RWPE1 (cell line): ENCODE data around the gene MAP7D1.
A peak's percentile ranks its signal among the peaks of the same experiment; 100 is the strongest.
"Not testable (repeated sequence)": the region's sequence is repeated elsewhere in the genome, so short reads cannot be mapped to it uniquely, and the experiment has no call there.

ENCODE experiments used
- CTCF ChIA-PET: fragments of 350-600 bp; sonication (Branson Sonifier 250); formaldehyde crosslinking; extraction: SDS; loops from one replicate; lab custom pipeline; 2021; lab: Yijun Ruan, JAX
- POLR2A ChIA-PET: fragments of 400-600 bp; formaldehyde crosslinking; extraction: SDS; loops from one replicate; lab custom pipeline; 2020; ENCODE audit warnings: antibody characterized with exemption; ENCODE audit not compliant: low non-redundant PET; lab: Yijun Ruan, JAX
- DNase-seq: peaks from one replicate; pipeline ENCODE4 v3.0.0; 2012; ENCODE audit warnings: low spot score
- H3K27ac ChIP-seq: fragments of 450-650 bp; 2 replicates; pipeline ENCODE4 v1.5.1; 2017
- TF ChIP-seq, protein P1 (sequence below): fragments of 450-650 bp; conservative IDR thresholded peaks from 2 replicates; pipeline ENCODE4 v1.5.1; 2017; ENCODE audit warnings: low read depth, mild to moderate bottlenecking

Gene MAP7D1

DNA sequence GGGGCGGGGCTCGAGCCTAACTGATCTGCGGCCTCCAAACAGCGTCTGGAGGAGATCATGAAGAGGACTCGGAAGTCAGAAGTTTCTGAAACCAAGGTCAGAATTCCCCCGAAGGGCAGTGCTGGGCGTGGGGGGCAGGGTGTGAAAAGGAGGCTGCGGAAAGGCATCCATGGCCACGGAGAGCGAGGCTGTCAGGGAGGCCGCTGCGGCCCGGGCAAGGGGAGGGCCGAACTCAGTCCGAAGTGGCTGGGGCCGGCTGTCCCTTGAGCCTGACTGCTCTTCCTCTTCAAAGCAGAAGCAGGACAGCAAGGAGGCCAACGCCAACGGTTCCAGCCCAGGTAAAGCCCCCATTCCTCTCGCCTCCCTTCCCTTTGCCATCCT, 23.2 kb downstream of the MAP7D1 start:
- DNase-seq = no peak
- CTCF ChIA-PET = interaction anchor here (0.5 to 1.4 kb wide), 2 partner anchors 9 to 79 kb away, joined by 3 read pairs; no protein-coding TSS in a partner anchor
- TF ChIP-seq, protein P1, sequence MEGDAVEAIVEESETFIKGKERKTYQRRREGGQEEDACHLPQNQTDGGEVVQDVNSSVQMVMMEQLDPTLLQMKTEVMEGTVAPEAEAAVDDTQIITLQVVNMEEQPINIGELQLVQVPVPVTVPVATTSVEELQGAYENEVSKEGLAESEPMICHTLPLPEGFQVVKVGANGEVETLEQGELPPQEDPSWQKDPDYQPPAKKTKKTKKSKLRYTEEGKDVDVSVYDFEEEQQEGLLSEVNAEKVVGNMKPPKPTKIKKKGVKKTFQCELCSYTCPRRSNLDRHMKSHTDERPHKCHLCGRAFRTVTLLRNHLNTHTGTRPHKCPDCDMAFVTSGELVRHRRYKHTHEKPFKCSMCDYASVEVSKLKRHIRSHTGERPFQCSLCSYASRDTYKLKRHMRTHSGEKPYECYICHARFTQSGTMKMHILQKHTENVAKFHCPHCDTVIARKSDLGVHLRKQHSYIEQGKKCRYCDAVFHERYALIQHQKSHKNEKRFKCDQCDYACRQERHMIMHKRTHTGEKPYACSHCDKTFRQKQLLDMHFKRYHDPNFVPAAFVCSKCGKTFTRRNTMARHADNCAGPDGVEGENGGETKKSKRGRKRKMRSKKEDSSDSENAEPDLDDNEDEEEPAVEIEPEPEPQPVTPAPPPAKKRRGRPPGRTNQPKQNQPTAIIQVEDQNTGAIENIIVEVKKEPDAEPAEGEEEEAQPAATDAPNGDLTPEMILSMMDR = no peak
- H3K27ac ChIP-seq = peak overlapping the region; percentile 67
- POLR2A ChIA-PET = no interaction called here

GRCh38 chr1:36182734-36183133, 26.8 kb downstream of the MAP7D1 start:
- POLR2A ChIA-PET = interaction anchor here (0.6 to 0.7 kb wide), 2 partner anchors 31 to 143 kb away, joined by 4 to 7 read pairs; no protein-coding TSS in a partner anchor

GRCh38 chr1:36183309-36183856, 27.4 kb downstream of the MAP7D1 start:
- H3K27ac ChIP-seq = peak overlapping the region; percentile 40
- no peak for DNase-seq
- TF ChIP-seq, protein P1 = no peak
- ChIA-PET CTCF (interaction anchor here (1.3 to 2.3 kb wide), 3 partner anchors 32 to 83 kb away, joined by 3 to 11 read pairs (median 5); partner anchors contain the start of gene TRAPPC3), POLR2A (interaction anchor here (0.7 kb wide), 1 partner anchor 31 kb away, joined by 4 read pairs; no protein-coding TSS in a partner anchor)

More at GRCh38 chr1:36182734-36183133, 26.8 kb downstream of the MAP7D1 start:
- TF ChIP-seq, protein P1 = no peak
- H3K27ac ChIP-seq = peak overlapping the region; percentile 55
- DNase-seq = no peak
- CTCF ChIA-PET = interaction anchor here (1.3 to 2.3 kb wide), 3 partner anchors 31 to 83 kb away, joined by 3 to 11 read pairs (median 5); partner anchors contain the start of gene TRAPPC3

GRCh38 chr1:36187800-36188593, 32.0 kb downstream of the MAP7D1 start:
- ChIA-PET POLR2A (interaction anchor here (0.8 to 1.8 kb wide), 3 partner anchors 27 to 38 kb away, joined by 3 to 7 read pairs (median 4); no protein-coding TSS in a partner anchor), CTCF (interaction anchor here (0.6 to 2.3 kb wide), 18 partner anchors 8 to 234 kb away, joined by 3 to 33 read pairs (median 4); partner anchors contain the start of genes MAP7D1, SH3D21 and TRAPPC3)
- TF ChIP-seq, protein P1 = peak; percentile 89
- H3K27ac ChIP-seq = peak overlapping the region; percentile 89
- DNase-seq = peak; percentile 84

DNA sequence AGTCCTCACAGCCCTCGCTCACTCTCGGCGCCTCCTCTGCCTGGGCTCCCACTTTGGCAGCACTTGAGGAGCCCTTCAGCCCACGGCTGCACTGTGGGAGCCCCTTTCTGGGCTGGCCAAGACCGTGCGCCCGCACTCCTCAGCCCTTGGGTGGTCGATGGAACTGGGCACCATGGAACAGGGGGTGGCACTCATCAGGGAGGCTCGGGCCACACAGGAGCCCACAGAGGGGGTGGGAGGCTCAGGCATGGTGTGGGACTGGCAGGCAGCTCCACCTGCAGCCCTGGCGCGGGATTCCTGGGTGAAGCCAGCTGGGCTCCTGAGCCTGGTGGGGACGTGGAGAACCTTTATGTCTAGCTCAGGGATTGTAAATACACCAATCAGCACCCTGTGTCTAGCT, 40.8 kb downstream of the MAP7D1 start:
- ChIA-PET CTCF (interaction anchor here (0.5 to 1.2 kb wide), 3 partner anchors 25 to 47 kb away, joined by 3 to 4 read pairs (median 3); partner anchors contain the start of gene TRAPPC3), POLR2A (interaction anchor here (0.6 kb wide), 1 partner anchor 63 kb away, joined by 4 read pairs; no protein-coding TSS in a partner anchor)
- DNase-seq, H3K27ac ChIP-seq: not testable (repeated sequence)

DNA sequence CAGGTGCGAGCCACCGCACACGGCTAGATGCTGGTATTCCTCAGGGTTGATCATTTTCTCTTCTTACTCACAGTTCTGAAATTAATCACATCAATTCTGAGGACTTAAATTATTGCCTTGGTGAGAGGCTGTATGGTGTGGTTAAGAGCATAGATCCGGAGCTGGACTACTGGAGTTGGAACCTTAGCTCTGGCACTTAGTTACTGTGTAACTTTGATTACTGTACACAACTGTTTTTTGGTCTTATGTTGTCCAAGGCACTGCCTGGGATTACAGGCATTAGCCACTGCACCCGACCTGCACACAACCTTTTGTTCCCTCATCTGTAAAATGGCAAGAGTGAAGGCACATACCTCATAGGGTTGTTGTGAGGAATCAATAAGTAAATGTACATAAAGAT, 42.7 kb downstream of the MAP7D1 start:
- TF ChIP-seq, protein P1 = no peak
- H3K27ac ChIP-seq = no peak overlapping the region
- ChIA-PET POLR2A (no interaction called here), CTCF (interaction anchor here (0.6 kb wide), 1 partner anchor 228 kb away, joined by 3 read pairs; no protein-coding TSS in a partner anchor)
- DNase-seq = no peak
